ENCODE measurements around the gene MAD2L1BP.
"Not testable (repeated sequence)": the region's sequence is repeated elsewhere in the genome, so short reads cannot be mapped to it uniquely, and the experiment has no call there.

The MAD2L1BP gene

DNA sequence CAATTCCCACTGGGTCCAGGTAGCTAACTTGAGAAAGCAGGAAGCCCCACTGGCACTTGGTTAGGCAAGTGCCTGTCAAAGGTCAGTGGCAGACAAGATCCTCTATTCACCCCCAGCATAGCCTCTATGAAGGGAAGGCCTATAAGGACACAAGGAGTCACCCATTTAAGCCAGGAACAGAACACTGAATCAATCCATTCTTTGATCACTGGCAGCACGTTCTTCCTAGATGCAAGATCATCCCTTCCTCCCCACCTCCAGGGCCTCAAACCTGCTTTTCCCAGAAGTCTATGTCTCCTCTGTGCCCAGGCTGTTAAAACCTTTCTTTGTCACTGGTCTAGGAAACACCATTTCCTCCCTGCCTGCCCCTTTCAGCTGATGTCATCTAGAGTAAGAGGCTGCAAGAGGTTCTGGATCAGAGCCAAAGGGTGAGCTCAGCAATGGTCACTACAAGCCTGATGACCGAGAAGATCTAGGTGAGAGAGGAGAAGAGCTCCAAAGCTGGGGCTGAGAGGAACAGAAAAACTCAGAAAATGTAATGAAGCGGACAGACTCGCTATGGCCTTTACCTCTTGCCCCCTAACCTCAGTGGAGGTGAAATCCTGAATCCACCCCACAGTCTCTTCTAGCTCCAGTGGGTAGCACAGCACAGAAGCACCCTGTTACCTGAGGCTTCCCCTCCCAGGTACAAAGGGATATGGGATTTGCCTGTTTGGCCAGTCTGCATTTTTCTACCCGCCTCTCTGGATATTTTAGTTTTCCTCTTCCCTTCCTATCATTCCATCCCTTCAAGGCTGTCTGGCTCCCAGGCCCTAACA, 8.4 kb upstream of the MAD2L1BP start:
- H3K79me2 ChIP-seq (ENCODE audit: control insufficient read depth, insufficient read depth, low read length, unreplicated experiment), result peaks cover 40% of the 10 kb centered on the region
- H2AFZ ChIP-seq (ENCODE audit: low read length, unreplicated experiment), result no peak overlapping the region
- H3K27me3 ChIP-seq (ENCODE audit: insufficient read depth, low read length), result no peaks in the 10 kb centered on the region
- peak overlapping the region; percentile 93 for H3K27ac ChIP-seq (ENCODE audit: low read depth, low read length)
- H3K36me3 ChIP-seq (ENCODE audit: insufficient read depth, low read length), result peaks cover 36% of the 10 kb centered on the region
- H3K4me1 ChIP-seq (ENCODE audit: control insufficient read depth, insufficient read depth, low read length, unreplicated experiment), result peaks cover 31% of the 10 kb centered on the region
- H3K4me3 ChIP-seq (ENCODE audit: low read depth, low read length), result peak overlapping the region; percentile 99

DNA sequence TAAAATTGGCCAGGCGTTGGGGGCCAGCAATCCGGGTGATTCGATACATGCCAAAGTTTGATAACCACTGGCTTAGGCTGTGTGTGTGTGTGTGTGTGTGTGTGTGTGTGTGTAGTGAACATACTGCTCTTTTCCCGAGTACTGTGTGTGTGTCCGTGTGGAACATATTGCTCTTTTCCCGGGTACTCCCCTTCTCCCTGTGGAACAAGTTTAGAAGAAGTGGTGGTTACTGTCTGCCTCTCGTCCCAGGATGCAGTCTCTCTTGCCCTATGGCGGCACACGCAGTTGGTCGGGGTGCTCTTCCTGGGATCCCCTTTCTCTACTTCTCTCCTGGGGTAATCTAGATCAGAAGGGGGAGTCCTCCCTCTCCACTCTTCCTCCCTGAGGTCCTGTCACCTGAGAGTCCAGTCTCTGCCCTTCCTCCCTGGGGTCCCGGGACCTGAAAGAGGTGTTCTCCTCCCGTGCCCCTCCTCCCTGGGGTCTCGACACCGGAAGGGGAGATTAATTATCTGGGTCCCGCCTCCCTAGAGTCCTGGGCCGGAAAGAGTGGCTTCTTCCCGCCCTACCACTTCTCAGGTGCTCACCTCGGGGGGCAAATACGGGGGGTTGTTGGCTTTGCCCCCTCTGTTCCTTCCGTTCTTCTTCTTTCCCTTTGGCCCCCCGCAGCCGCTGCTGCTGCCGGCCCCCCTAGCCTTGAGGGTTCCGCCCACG, 7.1 kb upstream of the MAD2L1BP start:
- H3K27ac ChIP-seq (ENCODE audit: low read depth, low read length), result peak overlapping the region; percentile 90
- no peak overlapping the region for H2AFZ ChIP-seq (ENCODE audit: low read length, unreplicated experiment)
- H3K4me1 ChIP-seq (ENCODE audit: control insufficient read depth, insufficient read depth, low read length, unreplicated experiment), result peaks cover 31% of the 10 kb centered on the region
- peak overlapping the region; percentile 99 for H3K4me3 ChIP-seq (ENCODE audit: low read depth, low read length)
- H3K27me3 ChIP-seq (ENCODE audit: insufficient read depth, low read length), result no peaks in the 10 kb centered on the region
- peaks cover 40% of the 10 kb centered on the region for H3K79me2 ChIP-seq (ENCODE audit: control insufficient read depth, insufficient read depth, low read length, unreplicated experiment)
- H3K36me3 ChIP-seq (ENCODE audit: insufficient read depth, low read length), result peaks cover 24% of the 10 kb centered on the region; the same call in 1 of the 2 replicates

DNA sequence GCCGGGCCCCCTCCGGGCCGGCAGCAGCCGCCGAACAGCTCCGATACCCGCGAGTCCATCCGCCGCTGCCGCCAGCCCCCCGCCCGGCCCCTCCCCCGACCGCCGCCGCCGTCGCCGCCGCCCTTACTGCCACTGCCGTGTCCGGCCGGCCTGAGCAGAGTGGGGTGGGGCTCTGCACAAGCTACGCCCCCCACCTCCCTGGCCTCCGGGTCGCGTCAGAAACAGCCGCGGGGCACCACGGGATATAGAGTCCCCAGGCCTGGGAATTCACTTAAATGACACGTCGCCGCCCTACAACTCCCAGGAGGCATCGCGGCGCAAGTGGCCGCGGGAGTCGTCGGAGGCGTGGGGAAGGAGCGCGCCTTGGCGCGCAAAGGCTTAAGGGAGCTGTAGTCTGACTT, 6.5 kb upstream of the MAD2L1BP start, which contains the start of gene GTPBP2:
Gene GTPBP2, minus strand, starts transcription at position 161 of the 401 bp plus-strand sequence. Its CDS starts 102 bp downstream, at position 59.
- peak within 1 kb of the TSS; percentile 93 for H3K27ac ChIP-seq (ENCODE audit: low read depth, low read length)

DNA sequence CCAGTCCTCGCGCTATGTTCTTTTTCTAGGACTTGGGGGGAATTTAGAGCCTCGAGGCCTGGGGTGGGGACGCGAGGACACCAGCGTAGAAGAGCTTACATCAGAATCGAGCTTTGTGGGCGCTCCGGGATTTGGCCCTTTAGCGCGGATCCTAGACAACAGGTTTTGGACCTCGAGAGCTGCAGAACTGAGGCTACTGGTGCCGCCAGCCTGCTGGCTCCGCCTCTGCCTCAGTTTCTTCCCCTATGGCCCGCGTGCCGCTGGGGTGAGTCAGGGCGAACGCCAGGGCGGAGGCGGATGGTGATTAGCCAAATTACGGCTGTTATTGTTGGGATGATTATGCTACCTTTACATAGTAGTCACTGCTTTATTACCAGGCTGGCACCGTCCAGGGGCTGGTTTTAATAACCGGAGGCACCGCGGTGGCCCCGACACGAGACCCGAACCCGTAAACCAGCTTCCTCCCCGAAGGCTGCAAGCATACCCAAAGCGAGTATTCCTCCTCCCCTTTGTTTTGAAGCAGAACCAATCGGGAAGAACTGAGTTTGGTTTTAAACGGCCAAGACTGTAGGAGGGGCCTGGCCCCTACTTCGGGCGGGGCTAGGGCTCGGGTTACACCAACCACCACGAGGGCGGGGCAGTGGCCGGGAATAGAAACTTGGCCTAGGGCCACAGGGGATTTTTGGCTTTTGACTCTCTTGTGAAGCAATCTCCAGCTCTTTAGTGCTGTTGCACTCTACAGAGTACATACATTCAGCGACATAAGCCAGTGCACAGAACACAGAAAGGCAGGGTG, 5.9 kb upstream of the MAD2L1BP start:
- Histone ChIP-seq H3K4me1 (ENCODE audit: control insufficient read depth, insufficient read depth, low read length, unreplicated experiment) (peaks cover 31% of the 10 kb centered on the region), H2AFZ (ENCODE audit: low read length, unreplicated experiment) (peak overlapping the region; percentile 64), H3K27me3 (ENCODE audit: insufficient read depth, low read length) (no peaks in the 10 kb centered on the region), H3K4me3 (ENCODE audit: low read depth, low read length) (peak overlapping the region; percentile 81), H3K79me2 (ENCODE audit: control insufficient read depth, insufficient read depth, low read length, unreplicated experiment) (peaks cover 40% of the 10 kb centered on the region), H3K36me3 (ENCODE audit: insufficient read depth, low read length) (peaks cover 14% of the 10 kb centered on the region; the same call in 1 of the 2 replicates), H3K27ac (ENCODE audit: low read depth, low read length) (peak overlapping the region; percentile 90)

More for the DNA sequence above, 6.5 kb upstream of the MAD2L1BP start, which contains the start of gene GTPBP2:
- H3K79me2 ChIP-seq (ENCODE audit: control insufficient read depth, insufficient read depth, low read length, unreplicated experiment), result peaks cover 40% of the 10 kb centered on the region
- H2AFZ ChIP-seq (ENCODE audit: low read length, unreplicated experiment), result peak within 1 kb of the TSS; percentile 64
- peaks cover 31% of the 10 kb centered on the region for H3K4me1 ChIP-seq (ENCODE audit: control insufficient read depth, insufficient read depth, low read length, unreplicated experiment)
- no peaks in the 10 kb centered on the region for H3K27me3 ChIP-seq (ENCODE audit: insufficient read depth, low read length)
- H3K36me3 ChIP-seq (ENCODE audit: insufficient read depth, low read length), result peaks cover 18% of the 10 kb centered on the region; the same call in 1 of the 2 replicates
- H3K4me3 ChIP-seq (ENCODE audit: low read depth, low read length), result peak within 1 kb of the TSS; percentile 99

DNA sequence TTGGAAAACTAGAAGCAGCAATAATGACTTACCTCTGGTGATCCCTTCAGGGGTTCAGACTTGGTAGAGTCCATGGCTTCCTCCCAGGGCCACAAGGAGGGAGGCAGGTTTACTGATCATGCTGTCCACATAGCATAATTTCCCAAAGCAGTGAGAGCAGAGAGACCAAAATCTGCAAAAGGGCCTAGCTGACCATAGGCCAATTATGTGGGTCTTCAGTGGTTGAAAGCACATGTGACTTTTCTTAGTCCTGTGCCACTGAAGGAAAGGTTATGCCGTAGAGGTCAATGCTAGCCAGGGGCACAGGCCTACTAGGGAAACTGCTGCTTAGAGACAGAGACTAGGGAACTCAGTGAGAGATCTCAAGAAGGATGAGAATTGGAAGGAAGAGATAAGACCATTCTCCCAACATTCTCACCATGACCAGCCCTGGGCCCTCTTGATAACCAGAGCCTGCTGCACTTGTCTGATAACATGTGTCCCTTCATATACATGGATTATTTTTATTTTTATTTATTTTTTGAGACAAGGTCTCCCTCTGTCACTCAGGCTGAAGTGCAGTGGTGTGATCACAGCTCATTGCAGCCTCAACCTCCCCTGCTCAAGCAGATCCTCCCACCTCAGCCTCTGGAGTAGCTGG, 4.5 kb upstream of the MAD2L1BP start:
- peaks cover 31% of the 10 kb centered on the region for H3K79me2 ChIP-seq (ENCODE audit: control insufficient read depth, insufficient read depth, low read length, unreplicated experiment)
- peaks cover 5% of the 10 kb centered on the region; the same call in 1 of the 2 replicates for H3K36me3 ChIP-seq (ENCODE audit: insufficient read depth, low read length)
- H3K4me3 ChIP-seq (ENCODE audit: low read depth, low read length), result no peak overlapping the region
- no peak overlapping the region for H2AFZ ChIP-seq (ENCODE audit: low read length, unreplicated experiment)
- H3K27ac ChIP-seq (ENCODE audit: low read depth, low read length), result peak overlapping the region; percentile 90
- no peaks in the 10 kb centered on the region for H3K27me3 ChIP-seq (ENCODE audit: insufficient read depth, low read length)
- peaks cover 32% of the 10 kb centered on the region for H3K4me1 ChIP-seq (ENCODE audit: control insufficient read depth, insufficient read depth, low read length, unreplicated experiment)

DNA sequence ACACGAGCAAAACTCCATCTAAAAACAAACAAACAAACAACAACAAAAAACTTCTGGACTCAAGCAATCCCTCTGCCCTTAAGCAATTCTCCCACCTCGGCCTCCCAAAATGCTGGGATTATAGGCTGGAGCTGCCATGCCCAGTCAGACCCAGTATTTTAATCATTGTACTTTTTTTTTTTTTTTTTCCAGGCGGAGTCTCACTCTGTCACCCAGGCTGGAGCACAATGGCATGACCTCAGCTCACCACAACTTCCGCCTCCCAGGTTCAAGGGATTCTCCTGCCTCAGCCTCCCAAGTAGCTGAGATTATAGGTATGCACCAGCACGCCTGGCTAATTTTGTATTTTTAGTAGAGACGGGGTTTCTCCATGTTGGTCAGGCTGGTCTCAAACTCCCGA, 2.6 kb upstream of the MAD2L1BP start:
- not testable (repeated sequence) for H3K27me3 ChIP-seq (ENCODE audit: insufficient read depth, low read length); H3K4me3 ChIP-seq (ENCODE audit: low read depth, low read length); H3K27ac ChIP-seq (ENCODE audit: low read depth, low read length); H2AFZ ChIP-seq (ENCODE audit: low read length, unreplicated experiment); H3K36me3 ChIP-seq (ENCODE audit: insufficient read depth, low read length)
- Histone ChIP-seq H3K4me1 (ENCODE audit: control insufficient read depth, insufficient read depth, low read length, unreplicated experiment) (peaks cover 21% of the 10 kb centered on the region), H3K79me2 (ENCODE audit: control insufficient read depth, insufficient read depth, low read length, unreplicated experiment) (peaks cover 26% of the 10 kb centered on the region)

DNA sequence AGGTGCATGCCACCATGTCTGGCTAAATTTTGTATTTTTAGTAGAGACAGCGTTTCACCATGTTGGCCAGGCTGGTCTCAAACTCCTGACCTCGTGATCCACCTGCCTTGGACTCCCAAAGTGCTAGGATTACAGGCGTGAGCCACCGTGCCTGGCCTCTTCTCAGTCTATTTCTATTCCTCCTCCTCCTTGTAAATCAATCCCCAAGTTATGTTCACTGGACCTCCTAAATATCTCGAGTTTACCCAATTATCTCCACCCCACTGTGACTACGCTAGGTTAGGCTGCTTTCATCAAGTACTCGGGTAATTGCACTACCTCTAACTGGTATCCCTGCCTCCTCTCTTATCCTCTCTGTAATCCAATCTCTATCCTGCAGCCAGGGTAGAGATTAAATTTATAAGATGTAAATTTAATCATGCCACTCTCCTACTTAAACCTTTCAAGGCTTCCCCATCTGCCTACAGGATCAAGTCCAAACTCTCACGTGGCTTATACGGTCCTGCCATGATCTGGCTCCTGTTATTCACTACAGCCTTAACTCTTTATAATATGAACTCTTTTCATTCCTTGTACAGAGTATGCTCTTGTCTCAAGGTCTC, 837 bp upstream of the MAD2L1BP start:
- H3K27ac ChIP-seq (ENCODE audit: low read depth, low read length), result no peak overlapping the region

DNA sequence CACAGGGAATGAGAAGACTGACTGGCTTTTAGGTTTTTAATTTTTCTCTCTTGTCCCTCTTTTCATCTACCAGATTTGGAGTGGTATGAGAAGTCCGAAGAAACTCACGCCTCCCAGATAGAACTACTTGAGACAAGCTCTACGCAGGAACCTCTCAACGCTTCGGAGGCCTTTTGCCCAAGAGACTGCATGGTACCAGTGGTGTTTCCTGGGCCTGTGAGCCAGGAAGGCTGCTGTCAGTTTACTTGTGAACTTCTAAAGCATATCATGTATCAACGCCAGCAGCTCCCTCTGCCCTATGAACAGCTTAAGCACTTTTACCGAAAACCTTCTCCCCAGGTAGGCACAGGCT, 644 bp downstream of the MAD2L1BP start:
- Histone ChIP-seq H3K27ac (ENCODE audit: low read depth, low read length) (no peak overlapping the region), H3K27me3 (ENCODE audit: insufficient read depth, low read length) (no peaks in the 10 kb centered on the region), H3K4me1 (ENCODE audit: control insufficient read depth, insufficient read depth, low read length, unreplicated experiment) (peaks cover 13% of the 10 kb centered on the region), H3K36me3 (ENCODE audit: insufficient read depth, low read length) (peaks cover 12% of the 10 kb centered on the region), H3K79me2 (ENCODE audit: control insufficient read depth, insufficient read depth, low read length, unreplicated experiment) (peaks cover 33% of the 10 kb centered on the region), H2AFZ (ENCODE audit: low read length, unreplicated experiment) (peak overlapping the region; percentile 77), H3K4me3 (ENCODE audit: low read depth, low read length) (peak overlapping the region; percentile 94)

More for the DNA sequence above, 837 bp upstream of the MAD2L1BP start:
- Histone ChIP-seq H3K4me1 (ENCODE audit: control insufficient read depth, insufficient read depth, low read length, unreplicated experiment) (peaks cover 23% of the 10 kb centered on the region), H2AFZ (ENCODE audit: low read length, unreplicated experiment) (peak overlapping the region; percentile 77), H3K36me3 (ENCODE audit: insufficient read depth, low read length) (0 out of 2 replicates have a peak, but pooled peaks cover 1% of the 10 kb centered on the region), H3K4me3 (ENCODE audit: low read depth, low read length) (peak overlapping the region; percentile 94; the same call in 1 of the 2 replicates), H3K79me2 (ENCODE audit: control insufficient read depth, insufficient read depth, low read length, unreplicated experiment) (peaks cover 26% of the 10 kb centered on the region), H3K27me3 (ENCODE audit: insufficient read depth, low read length) (no peaks in the 10 kb centered on the region)

DNA sequence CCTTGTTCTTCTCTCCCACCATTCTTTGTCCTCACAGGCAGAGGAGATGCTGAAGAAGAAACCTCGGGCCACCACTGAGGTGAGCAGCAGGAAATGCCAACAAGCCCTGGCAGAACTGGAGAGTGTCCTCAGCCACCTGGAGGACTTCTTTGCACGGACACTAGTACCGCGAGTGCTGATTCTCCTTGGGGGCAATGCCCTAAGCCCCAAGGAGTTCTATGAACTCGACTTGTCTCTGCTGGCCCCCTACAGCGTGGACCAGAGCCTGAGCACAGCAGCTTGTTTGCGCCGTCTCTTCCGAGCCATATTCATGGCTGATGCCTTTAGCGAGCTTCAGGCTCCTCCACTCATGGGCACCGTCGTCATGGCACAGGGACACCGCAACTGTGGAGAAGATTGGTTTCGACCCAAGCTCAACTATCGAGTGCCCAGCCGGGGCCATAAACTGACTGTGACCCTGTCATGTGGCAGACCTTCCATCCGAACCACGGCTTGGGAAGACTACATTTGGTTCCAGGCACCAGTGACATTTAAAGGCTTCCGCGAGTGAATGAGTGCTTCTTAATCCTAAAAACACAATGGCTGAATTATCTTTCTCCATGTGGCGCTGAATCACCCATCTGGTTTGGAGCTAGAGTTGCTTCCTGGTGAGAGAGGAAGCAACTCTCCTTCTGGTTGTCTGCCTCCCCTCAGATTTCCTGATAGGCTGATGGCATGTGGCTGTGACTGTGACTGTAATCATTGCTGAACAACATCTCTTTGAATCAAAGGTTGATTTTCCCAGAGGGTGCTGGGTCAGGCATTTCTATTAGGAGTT, 4.6 kb downstream of the MAD2L1BP start:
- Histone ChIP-seq H3K27me3 (ENCODE audit: insufficient read depth, low read length) (no peaks in the 10 kb centered on the region), H3K4me1 (ENCODE audit: control insufficient read depth, insufficient read depth, low read length, unreplicated experiment) (peaks cover 13% of the 10 kb centered on the region), H3K36me3 (ENCODE audit: insufficient read depth, low read length) (peaks cover 15% of the 10 kb centered on the region), H3K79me2 (ENCODE audit: control insufficient read depth, insufficient read depth, low read length, unreplicated experiment) (peaks cover 35% of the 10 kb centered on the region), H3K27ac (ENCODE audit: low read depth, low read length) (no peak overlapping the region), H2AFZ (ENCODE audit: low read length, unreplicated experiment) (no peak overlapping the region), H3K4me3 (ENCODE audit: low read depth, low read length) (no peak overlapping the region)

Data from ACC112 (cell line).